T-cell (primary cell): ENCODE results near the gene ACTA2. TPM values are rescaled to one million over a fixed set of nuclear protein-coding genes. Genes with fewer than 3 reads are reported as not detected.
A peak's percentile ranks its signal among the peaks of the same experiment; 100 is the strongest.

Experiments used
- ATAC-seq, 4 experiments: fragments of 200-7000 bp in 3 of 4; fragments of 150-1000 bp in 1 of 4; cut with Tn5 transposase; replicated peaks in 1 of 4; 1 replicate in 3 of 4; 2 replicates in 1 of 4; pipeline ENCODE4 v1.10.0; 2021; ENCODE audit warnings: moderate library complexity in 3 of 4, mild to moderate bottlenecking in 2 of 4, moderate number of reproducible peaks in 1 of 4
- CTCF ChIA-PET, 2 donors: fragments of 300-600 bp; sonication (Branson Sonifier 250); formaldehyde crosslinking; loops; one replicate each; lab custom pipeline; 2022; ENCODE audit warnings: antibody characterized with exemption in 2 of 2; lab: Charles Lee
- POLR2A ChIA-PET, 2 donors: fragments of 300-600 bp; sonication (Branson Sonifier 250); formaldehyde crosslinking; loops; one replicate each; lab custom pipeline; 2022; ENCODE audit warnings: antibody characterized with exemption in 2 of 2; lab: Charles Lee
- DNase-seq, 35 experiments: peaks; one replicate each; pipeline versions ENCODE4 v3.0.0 to v3.0.0-alpha.2; 2013 to 2023
- H3K27ac ChIP-seq: one replicate; pipeline ENCODE4 v1.5.1; 2013; ENCODE audit warnings: low read length
- H3K27me3 ChIP-seq, 2 experiments: replicated peaks in 1 of 2; 1 replicate in 1 of 2; 2 replicates in 1 of 2; pipeline versions ENCODE4 v1.6.1 to v1.7.0; 2013; ENCODE audit warnings: low read length in 1 of 2, mixed read lengths in 1 of 2; ENCODE audit not compliant: control insufficient read depth in 2 of 2, insufficient read depth in 2 of 2; ENCODE audit errors: extremely low read depth in 1 of 2
- H3K36me3 ChIP-seq, 2 donors: 1 replicate in 1 of 2; 2 replicates in 1 of 2; pipeline versions ENCODE4 v1.6.1 to v1.7.0; 2013; ENCODE audit warnings: low read length in 1 of 2; ENCODE audit not compliant: control insufficient read depth in 2 of 2, insufficient read depth in 1 of 2; ENCODE audit errors: extremely low read depth in 1 of 2
- H3K4me1 ChIP-seq, 2 experiments: 1 replicate in 1 of 2; 2 replicates in 1 of 2; pipeline versions ENCODE4 v1.6.1 to v1.7.0; 2013; ENCODE audit warnings: low read length in 2 of 2, mixed read lengths in 1 of 2; ENCODE audit not compliant: insufficient read depth in 2 of 2, control insufficient read depth in 1 of 2; ENCODE audit errors: extremely low read depth in 1 of 2
- H3K4me3 ChIP-seq, 2 donors: 1 replicate in 1 of 2; 2 replicates in 1 of 2; pipeline versions ENCODE4 v1.5.1 to v1.7.0; 2013; ENCODE audit warnings: mild to moderate bottlenecking in 2 of 2, low read length in 1 of 2, moderate library complexity in 1 of 2; ENCODE audit not compliant: control insufficient read depth in 1 of 2; ENCODE audit errors: extremely low read depth in 1 of 2
- H3K9me3 ChIP-seq: 2 replicates; pipeline ENCODE4 v1.7.0; 2013
- H3K27ac Mint-ChIP-seq, 2 donors: one replicate each; pipeline ENCODE4 v1.8.0; 2020 to 2021; ENCODE audit warnings: mild to moderate bottlenecking in 2 of 2, mixed read lengths in 2 of 2
- H3K27me3 Mint-ChIP-seq, 2 donors: one replicate each; pipeline ENCODE4 v1.8.0; 2021 to 2022; ENCODE audit warnings: mixed read lengths in 2 of 2
- H3K36me3 Mint-ChIP-seq: one replicate; pipeline ENCODE4 v1.8.0; 2021; ENCODE audit warnings: mixed read lengths
- H3K4me1 Mint-ChIP-seq, 3 donors: one replicate each; pipeline ENCODE4 v1.8.0; 2020 to 2022; ENCODE audit warnings: mixed read lengths in 3 of 3, mild to moderate bottlenecking in 1 of 3
- H3K4me3 Mint-ChIP-seq, 3 donors: one replicate each; pipeline ENCODE4 v1.8.0; 2020 to 2022; ENCODE audit warnings: mild to moderate bottlenecking in 3 of 3, mixed read lengths in 3 of 3, moderate library complexity in 3 of 3
- H3K9me3 Mint-ChIP-seq, 3 donors: one replicate each; pipeline ENCODE4 v1.8.0; 2020 to 2022; ENCODE audit warnings: mixed read lengths in 3 of 3
- WGBS: methylation state at CpG from one replicate; pipeline ENCODE4 v1.1.5; 2013; ENCODE audit warnings: missing lambda C conversion rate; ENCODE audit not compliant: insufficient coverage; 5-methylcytosine and 5-hydroxymethylcytosine counted together
- total RNA-seq, 35 experiments: library from RNA in 6 of 35; stranded (reverse) in 6 of 35; fragments of 120-200 nt in 1 of 35; gene quantifications; one replicate each; pipeline versions ENCODE4 v1.2.1 to v1.2.4 and lab custom pipeline; 2013 to 2026

ACTA2 gene
- total RNA-seq, 5 donors from 2014 or later (not counting 1 experiment from before 2014, with no cell fraction given), result 4.0 to 7.8 (median 5.3) TPM

GRCh38 chr10:88974446-88975376 is 22.1 kb upstream of the ACTA2 start:
- Mint-ChIP-seq H3K27ac (peak overlapping the region; percentile 97 to 98), H3K36me3 (no peaks in the 10 kb centered on the region), H3K9me3 (no peaks in the 10 kb centered on the region), H3K4me1 (peaks cover 18 to 20% (median 19%) of the 10 kb centered on the region in 3 donors), H3K27me3 (no peaks in the 10 kb centered on the region), H3K4me3 (peak overlapping the region; percentile 76 to 95 (median 93))
- H3K27me3 ChIP-seq, result no peaks in the 10 kb centered on the region
- CTCF ChIA-PET, result interaction anchor here in 1 of 2 donors (1.1 to 2.2 kb wide), 4 partner anchors 12 to 40 kb away, joined by 3 to 9 read pairs (median 4); partner anchors contain the start of gene FAS
- H3K4me3 ChIP-seq, result peak overlapping the region; percentile 50 to 67
- H3K36me3 ChIP-seq, result no peaks in the 10 kb centered on the region
- ATAC-seq, result peak; percentile 49 to 75 (median 60)
- peaks cover 8 to 10% of the 10 kb centered on the region in 2 experiments for H3K4me1 ChIP-seq
- 0% methylated on average over 1 of the region's 7 CpGs for WGBS
- no peaks in the 10 kb centered on the region for H3K9me3 ChIP-seq
- H3K27ac ChIP-seq, result peak overlapping the region; percentile 72
- peak in 1 of 35 experiments; percentile 57 for DNase-seq
- POLR2A ChIA-PET, result interaction anchor here (0.7 to 1.0 kb wide), 3 partner anchors 9 to 281 kb away, joined by 3 to 5 read pairs (median 4); no protein-coding TSS in a partner anchor

- H3K27me3 ChIP-seq, result no peaks in the 10 kb centered on the region
- Mint-ChIP-seq H3K9me3 (no peaks in the 10 kb centered on the region), H3K27me3 (no peaks in the 10 kb centered on the region), H3K4me1 (peaks cover 15 to 19% (median 17%) of the 10 kb centered on the region in 3 donors), H3K36me3 (no peaks in the 10 kb centered on the region), H3K4me3 (peak overlapping the region in 1 of 3 donors; percentile 76), H3K27ac (no peak overlapping the region)
- H3K27ac ChIP-seq, result no peak overlapping the region
- H3K4me3 ChIP-seq, result no peak overlapping the region
- H3K9me3 ChIP-seq, result no peaks in the 10 kb centered on the region
- CTCF ChIA-PET, result interaction anchor here (0.6 to 1.1 kb wide), 4 partner anchors 11 to 1155 kb away, joined by 3 to 6 read pairs (median 4); partner anchors contain the start of gene FAS (in 1 of the 2)
- POLR2A ChIA-PET, result no interaction called here
- H3K36me3 ChIP-seq, result no peaks in the 10 kb centered on the region
- WGBS, result no CpG with 5 or more reads among the region's 3 CpGs
- no peak for DNase-seq
- ATAC-seq, result no peak
- H3K4me1 ChIP-seq, result peaks cover 8 to 10% of the 10 kb centered on the region in 2 experiments
These were observed 21.4 kb upstream of the ACTA2 start for GRCh38 chr10:88974012-88974411.

DNA sequence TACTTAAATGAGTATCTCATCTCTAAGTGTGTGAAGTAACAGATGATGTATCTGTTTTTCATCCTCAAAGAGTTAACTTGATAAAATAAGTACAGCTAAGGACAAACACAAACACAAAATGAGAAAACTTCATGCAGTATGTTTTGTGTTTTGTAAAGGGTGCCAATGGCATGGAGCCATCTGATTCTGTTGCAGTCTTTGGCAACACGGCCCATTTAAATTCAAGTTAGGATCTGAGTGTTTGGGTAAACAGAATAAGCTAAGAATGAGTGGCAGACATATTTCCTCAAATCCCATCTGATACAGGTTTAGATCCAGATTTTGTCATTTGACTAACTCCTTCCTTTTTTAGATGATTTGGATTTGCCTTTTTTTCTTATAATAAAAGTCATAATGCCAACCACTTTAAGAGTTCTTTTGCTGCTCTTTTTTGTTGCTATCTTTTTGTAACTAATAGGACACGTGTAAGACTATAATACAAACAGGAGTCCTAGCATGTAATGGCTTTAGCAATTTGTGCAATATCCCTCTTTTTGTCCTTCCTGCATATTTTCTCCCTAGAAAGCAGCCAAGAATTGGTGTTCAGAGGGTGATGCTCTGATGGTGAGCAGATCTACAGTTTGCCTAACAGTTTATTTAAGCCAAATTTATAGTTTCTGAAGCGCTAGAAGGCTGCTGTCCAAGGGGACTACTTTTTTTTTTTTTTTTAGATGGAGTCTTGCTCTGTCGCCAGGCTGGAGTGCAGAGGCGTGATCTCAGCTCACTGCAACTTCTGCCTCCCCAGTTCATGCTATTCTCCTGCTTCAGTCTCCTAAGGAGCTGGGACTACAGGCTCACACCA is 18.9 kb upstream of the ACTA2 start:
- no peaks in the 10 kb centered on the region for H3K27me3 Mint-ChIP-seq
- Histone ChIP-seq H3K4me3 (no peak overlapping the region), H3K9me3 (no peaks in the 10 kb centered on the region), H3K36me3 (no peaks in the 10 kb centered on the region), H3K27me3 (no peaks in the 10 kb centered on the region), H3K4me1 (peaks cover 8 to 10% of the 10 kb centered on the region in 2 experiments), H3K27ac (no peak overlapping the region)
- ATAC-seq (no peak), DNase-seq (no peak)
- H3K27ac Mint-ChIP-seq, result no peak overlapping the region
- H3K4me1 Mint-ChIP-seq, result peaks cover 15 to 19% (median 17%) of the 10 kb centered on the region in 3 donors
- no peaks in the 10 kb centered on the region for H3K9me3 Mint-ChIP-seq
- CTCF ChIA-PET, result interaction anchor here (0.5 to 1.2 kb wide), 2 partner anchors 38 to 161 kb away, joined by 5 read pairs; no protein-coding TSS in a partner anchor
- H3K4me3 Mint-ChIP-seq, result no peak overlapping the region
- H3K36me3 Mint-ChIP-seq, result no peaks in the 10 kb centered on the region
- POLR2A ChIA-PET, result no interaction called here
- 100% methylated on average over 2 of the region's 5 CpGs for WGBS

GRCh38 chr10:88968391-88968790 is 15.8 kb upstream of the ACTA2 start:
- Mint-ChIP-seq H3K27me3 (no peaks in the 10 kb centered on the region), H3K4me1 (peaks cover 0 to 3% (median 0%) of the 10 kb centered on the region in 3 donors)
- H3K27me3 ChIP-seq, result no peaks in the 10 kb centered on the region

GRCh38 chr10:88966797-88967196 is 14.2 kb upstream of the ACTA2 start:
- no peak overlapping the region for H3K4me3 ChIP-seq
- no peak overlapping the region for H3K4me3 Mint-ChIP-seq
- H3K4me1 ChIP-seq, result peaks cover 3 to 12% of the 10 kb centered on the region in 2 experiments
- H3K9me3 ChIP-seq, result no peaks in the 10 kb centered on the region
- ATAC-seq (no peak), DNase-seq (no peak)
- no peaks in the 10 kb centered on the region for H3K36me3 Mint-ChIP-seq
- H3K27ac ChIP-seq, result no peak overlapping the region
- H3K36me3 ChIP-seq, result no peaks in the 10 kb centered on the region
- 100% methylated on average over 2 of the region's 3 CpGs for WGBS
- peaks cover 11 to 14% (median 12%) of the 10 kb centered on the region in 3 donors for H3K4me1 Mint-ChIP-seq
- ChIA-PET CTCF (no interaction called here), POLR2A (no interaction called here)
- no peaks in the 10 kb centered on the region for H3K27me3 ChIP-seq
- H3K27me3 Mint-ChIP-seq, result no peaks in the 10 kb centered on the region
- H3K27ac Mint-ChIP-seq, result no peak overlapping the region
- no peaks in the 10 kb centered on the region for H3K9me3 Mint-ChIP-seq

More at GRCh38 chr10:88968391-88968790, 15.8 kb upstream of the ACTA2 start:
- WGBS, result no CpG with 5 or more reads among the region's 2 CpGs
- no peak for ATAC-seq
- no peak overlapping the region for H3K27ac Mint-ChIP-seq
- no peaks in the 10 kb centered on the region for H3K36me3 ChIP-seq
- DNase-seq, result no peak
- H3K36me3 Mint-ChIP-seq, result no peaks in the 10 kb centered on the region
- H3K9me3 ChIP-seq, result no peaks in the 10 kb centered on the region
- no peaks in the 10 kb centered on the region for H3K4me1 ChIP-seq
- no peak overlapping the region for H3K27ac ChIP-seq
- POLR2A ChIA-PET, result no interaction called here
- H3K4me3 ChIP-seq, result no peak overlapping the region
- H3K4me3 Mint-ChIP-seq, result no peak overlapping the region
- no peaks in the 10 kb centered on the region for H3K9me3 Mint-ChIP-seq
- CTCF ChIA-PET, result no interaction called here
